Ishikawa (cell line): ENCODE results near the gene LPP.

Source experiments
- CEBPB ChIP-seq: IDR thresholded peaks from 2 replicates; pipeline ENCODE4 v1.6.1; 2012
- CREB1 ChIP-seq: IDR thresholded peaks from 2 replicates; pipeline ENCODE4 v1.6.1; 2012; ENCODE audit warnings: low read depth
- EGR1 ChIP-seq: IDR thresholded peaks from 2 replicates; pipeline ENCODE4 v1.6.1; 2012
- EP300 ChIP-seq: IDR thresholded peaks from 2 replicates; pipeline ENCODE4 v1.6.1; 2012; ENCODE audit warnings: borderline replicate concordance
- NFIC ChIP-seq: IDR thresholded peaks from 2 replicates; pipeline ENCODE4 v1.6.1; 2012
- TCF12 ChIP-seq: IDR thresholded peaks from 2 replicates; pipeline ENCODE4 v1.6.1; 2012; ENCODE audit warnings: low read depth

DNA sequence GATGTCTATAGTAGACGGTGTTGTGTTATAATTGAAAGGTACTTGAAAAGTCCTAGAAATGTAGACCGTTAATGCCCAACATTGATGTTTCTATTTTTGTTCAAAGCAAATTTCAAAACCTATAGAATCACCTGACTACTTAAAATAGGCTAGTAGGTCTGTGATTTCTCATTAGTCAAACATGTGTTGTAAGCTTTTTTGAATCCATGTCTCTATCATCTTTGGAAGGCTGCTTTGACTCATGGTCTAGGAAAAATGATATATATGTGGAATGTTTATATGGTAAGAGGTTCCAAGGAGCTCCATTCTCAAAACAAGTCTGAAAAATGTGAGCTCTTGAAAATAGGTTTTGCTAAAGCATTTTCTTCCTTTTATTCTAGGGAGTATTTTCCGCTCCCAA, 375.3 kb downstream of the LPP start:
- TF ChIP-seq CEBPB = no peak
- no peak for TF ChIP-seq CREB1
- TF ChIP-seq EGR1 = no peak
- no peak for TF ChIP-seq TCF12
- TF ChIP-seq EP300 = no peak
- no peak for TF ChIP-seq NFIC
